ENCODE results near the gene TRAM2. TPM values are rescaled to one million over a fixed set of nuclear protein-coding genes. Genes with fewer than 3 reads are reported as not detected.

TRAM2 gene
- total and polyA plus RNA-seq, 2 of the 8 experiments (the other 6 are each of a cell fraction or from before 2014, with no cell fraction given), result 9.0 to 21.4 TPM

DNA sequence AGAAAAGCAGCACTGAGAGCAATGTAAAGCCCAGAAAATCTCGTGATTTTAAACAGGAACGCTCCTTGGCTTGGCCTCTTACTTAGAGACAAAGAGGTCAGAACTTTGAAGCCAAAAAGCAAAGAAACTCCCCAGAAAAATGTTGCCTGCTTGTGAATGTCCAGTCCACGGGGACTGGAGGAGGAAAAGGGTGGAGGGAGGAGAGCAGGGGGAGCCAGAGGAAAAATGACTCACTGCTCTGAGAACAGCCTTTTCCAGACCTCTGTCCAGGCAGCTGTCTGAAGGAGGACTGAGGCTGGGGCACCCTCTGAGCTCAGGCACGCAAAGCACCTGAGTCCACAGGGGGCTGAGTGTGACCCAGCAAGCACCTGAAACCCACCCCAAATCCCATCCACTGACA is 64.7 kb downstream of the TRAM2 start:
- Histone ChIP-seq H2AK5ac (ENCODE audit: low read depth, low read length) (no peak overlapping the region), H4K5ac (ENCODE audit: insufficient read length, low read depth, low read length) (no peak overlapping the region), H3K79me1 (ENCODE audit: low read depth, low read length) (no peaks in the 10 kb centered on the region), H3K4me2 (ENCODE audit: insufficient read depth in 1 of 2, low read depth in 2 of 2, low read length in 2 of 2) (no peak overlapping the region), H3K18ac (ENCODE audit: extremely low read depth, low read length) (no peak overlapping the region), H3K14ac (ENCODE audit: insufficient read length) (no peak overlapping the region), H4K8ac (ENCODE audit: extremely low read depth, insufficient read depth, low read length) (no peak overlapping the region), H3K4ac (replicated peaks; ENCODE audit: insufficient read length, low read depth, low read length) (peak overlapping the region; percentile 15), H4K20me1 (replicated peaks in 1 of 2; ENCODE audit: control insufficient read depth in 1 of 2, insufficient read depth in 2 of 2, low read length in 2 of 2) (no peaks in the 10 kb centered on the region), H2AFZ (ENCODE audit: low read length) (no peak overlapping the region), H2BK120ac (replicated peaks; ENCODE audit: low read depth, low read length) (no peak overlapping the region), H3K9me3 (ENCODE audit: insufficient read depth in 2 of 2, low read depth in 1 of 2, low read length in 1 of 2) (no peaks in the 10 kb centered on the region), H3K9ac (replicated peaks in 1 of 4; ENCODE audit: extremely low read depth in 1 of 4, low read depth in 3 of 4, low read length in 3 of 4) (no peak overlapping the region), H2BK20ac (ENCODE audit: low read length) (no peak overlapping the region), H2BK5ac (ENCODE audit: low read depth, low read length) (no peak overlapping the region), H4K91ac (replicated peaks; ENCODE audit: insufficient read length, low read length) (no peak overlapping the region), H3K56ac (replicated peaks; ENCODE audit: insufficient read length, low read depth, low read length) (no peak overlapping the region), H3K23me2 (ENCODE audit: low read depth, low read length) (no peaks in the 10 kb centered on the region), H3K4me3 (ENCODE audit: extremely low read depth in 1 of 4, insufficient read depth in 2 of 4, low read depth in 3 of 4, low read length in 4 of 4) (no peak overlapping the region), H3K36me3 (ENCODE audit: control insufficient read depth in 2 of 4, insufficient read depth in 4 of 4, low read length in 3 of 4) (peaks cover 0 to 19% (median 6%) of the 10 kb centered on the region in 4 experiments; a peak in 5 of 8 replicates), H3K23ac (ENCODE audit: insufficient read length) (no peak overlapping the region), H2BK15ac (ENCODE audit: low read length) (no peak overlapping the region), H2BK12ac (ENCODE audit: low read depth, low read length) (no peak overlapping the region), H3K27ac (ENCODE audit: low read depth, low read length) (no peak overlapping the region), H3K79me2 (ENCODE audit: control insufficient read depth in 1 of 2, insufficient read depth in 2 of 2, low read length in 2 of 2) (peaks cover 0 to 3% of the 10 kb centered on the region in 2 experiments; a peak in 2 of 4 replicates), H3K27me3 (replicated peaks in 1 of 4; ENCODE audit: control insufficient read depth in 3 of 4, extremely low read depth in 1 of 4, insufficient read depth in 3 of 4, low read length in 3 of 4) (no peaks in the 10 kb centered on the region), H3K4me1 (replicated peaks in 1 of 4; ENCODE audit: control insufficient read depth in 3 of 4, insufficient read depth in 4 of 4, low read length in 3 of 4) (peaks cover 0 to 19% (median 3%) of the 10 kb centered on the region in 4 experiments; a peak in 4 of 7 replicates)
- 88% methylated on average over 4 of the region's 4 CpGs; no CpG with 5 or more reads in 1 of the 2 experiments for WGBS, 2 experiments (ENCODE audit: extremely low coverage in 1 of 2, insufficient coverage in 1 of 2, insufficient read length in 1 of 2, insufficient replicate concordance in 2 of 2, low coverage in 1 of 2, low lambda C conversion rate in 2 of 2, missing lambda C conversion rate in 1 of 2)
- FAIRE-seq, result no peak
- ChIA-PET CTCF (ENCODE audit: partially characterized antibody) (interaction anchor here (0.5 to 2.5 kb wide), 5 partner anchors 11 to 97 kb away, joined by 3 to 7 read pairs (median 4); no protein-coding TSS in a partner anchor), POLR2A (ENCODE audit: partially characterized antibody) (no interaction called here)
- no peak for DNase-seq (ENCODE audit: low read depth in 1 of 2, low spot score in 2 of 2)
- TF ChIP-seq ASH2L (IDR thresholded peaks at IDR 0.05; ENCODE audit: low read length) (no peak), MAFK (IDR thresholded peaks at IDR 0.05; ENCODE audit: low read depth, low read length) (no peak), NANOG (IDR thresholded peaks at IDR 0.05; ENCODE audit: insufficient read depth, low read depth, low read length, poor library complexity, severe bottlenecking) (no peak), KDM4A (IDR thresholded peaks at IDR 0.05; ENCODE audit: low read depth, low read length, severe bottlenecking) (no peak), RAD21 (IDR thresholded peaks at IDR 0.05 in 1 of 2, conservative IDR thresholded peaks at IDR 0.05 in 1 of 2; ENCODE audit: low read depth in 2 of 2, low read length in 2 of 2) (no peak), CBX8 (IDR thresholded peaks at IDR 0.05; ENCODE audit: borderline replicate concordance, low read depth, low read length) (no peak), POLR2A (IDR thresholded peaks at IDR 0.05; ENCODE audit: control extremely low read depth in 1 of 2, low read depth in 2 of 2, low read length in 2 of 2) (no peak), SP4 (IDR thresholded peaks at IDR 0.05; ENCODE audit: low read length) (no peak), SUZ12 (IDR thresholded peaks at IDR 0.05; ENCODE audit: low read length) (no peak), EZH2 (IDR thresholded peaks at IDR 0.05; ENCODE audit: low read depth, low read length, severe bottlenecking) (no peak)
